Body of pancreas (tissue), 4 donors: ENCODE data around the gene MAPK11.

Source experiments
- CTCF ChIP-seq, 7 experiments: fragments of 450-650 bp in 4 of 7; fragments of 200-600 bp in 3 of 7; sonication (generic) in 3 of 7; IDR thresholded peaks; one replicate each; pipeline ENCODE4 v1.5.1; 2016 to 2019; ENCODE audit warnings: antibody characterized with exemption in 7 of 7
- POLR2A ChIP-seq, 3 donors: fragments of 450-650 bp; IDR thresholded peaks; one replicate each; pipeline ENCODE4 v1.6.1; 2016; ENCODE audit warnings: antibody characterized with exemption in 3 of 3, mild to moderate bottlenecking in 2 of 3

- TF ChIP-seq CTCF (IDR thresholded peaks at IDR 0.05) (no peak), POLR2A (IDR thresholded peaks at IDR 0.05) (no peak)
These were observed 18.6 kb downstream of the MAPK11 start for GRCh38 chr22:50251477-50252081.
